ENCODE data around the gene SCAF1. TPM values are rescaled to one million over a fixed set of nuclear protein-coding genes. Genes with fewer than 3 reads are reported as not detected.

The SCAF1 gene
- total RNA-seq (2014; rRNA removed; shearing (Covaris generic)): 32.9 and 37.0 TPM in 2 replicates

GRCh38 chr19:49641688-49642491 is at the start of gene SCAF1:
Gene SCAF1 (plus strand): TSS chr19:49642209. CDS start chr19:49645027, 2,818 bp downstream.
- H3K27me3 ChIP-seq (ENCODE audit: control insufficient read depth, insufficient read depth, low read length): no peaks in the 10 kb centered on the region
- DNase-seq: peak; percentile 98
- peak within 1 kb of the TSS; percentile 96 for H3K4me3 ChIP-seq (ENCODE audit: insufficient read depth, low read depth, low read length)
- H3K36me3 ChIP-seq (replicated peaks; ENCODE audit: control insufficient read depth, insufficient read depth, low read length): peaks cover 8% of the 10 kb centered on the region

GRCh38 chr19:49592486-49593232 is 49.4 kb upstream of the SCAF1 start:
- Histone ChIP-seq H3K4me3 (ENCODE audit: insufficient read depth, low read depth, low read length) (peak overlapping the region; percentile 93), H3K36me3 (replicated peaks; ENCODE audit: control insufficient read depth, insufficient read depth, low read length) (peaks cover 10% of the 10 kb centered on the region), H3K27me3 (ENCODE audit: control insufficient read depth, insufficient read depth, low read length) (no peaks in the 10 kb centered on the region)
- DNase-seq: peak; percentile 79

- DNase-seq: peak; percentile 100
These were observed 48.5 kb upstream of the SCAF1 start for GRCh38 chr19:49593233-49594113.

GRCh38 chr19:49594157-49594992 is 47.6 kb upstream of the SCAF1 start:
- DNase-seq: peak; percentile 46
- Histone ChIP-seq H3K4me3 (ENCODE audit: insufficient read depth, low read depth, low read length) (no peak overlapping the region), H3K27me3 (ENCODE audit: control insufficient read depth, insufficient read depth, low read length) (no peaks in the 10 kb centered on the region), H3K36me3 (replicated peaks; ENCODE audit: control insufficient read depth, insufficient read depth, low read length) (peaks cover 19% of the 10 kb centered on the region)

More at GRCh38 chr19:49593233-49594113, 48.5 kb upstream of the SCAF1 start:
- Histone ChIP-seq H3K36me3 (replicated peaks; ENCODE audit: control insufficient read depth, insufficient read depth, low read length) (peaks cover 11% of the 10 kb centered on the region), H3K4me3 (ENCODE audit: insufficient read depth, low read depth, low read length) (peak overlapping the region; percentile 93), H3K27me3 (ENCODE audit: control insufficient read depth, insufficient read depth, low read length) (no peaks in the 10 kb centered on the region)

- Histone ChIP-seq H3K36me3 (replicated peaks; ENCODE audit: control insufficient read depth, insufficient read depth, low read length) (peaks cover 27% of the 10 kb centered on the region), H3K27me3 (ENCODE audit: control insufficient read depth, insufficient read depth, low read length) (no peaks in the 10 kb centered on the region), H3K4me3 (ENCODE audit: insufficient read depth, low read depth, low read length) (no peak overlapping the region)
- DNase-seq: peak; percentile 55
These were observed 46.8 kb upstream of the SCAF1 start for GRCh38 chr19:49594993-49595818.

GRCh38 chr19:49595819-49596404 is 46.1 kb upstream of the SCAF1 start:
- Histone ChIP-seq H3K27me3 (ENCODE audit: control insufficient read depth, insufficient read depth, low read length) (no peaks in the 10 kb centered on the region), H3K4me3 (ENCODE audit: insufficient read depth, low read depth, low read length) (no peak overlapping the region), H3K36me3 (replicated peaks; ENCODE audit: control insufficient read depth, insufficient read depth, low read length) (peaks cover 28% of the 10 kb centered on the region)
- peak; percentile 60 for DNase-seq

GRCh38 chr19:49596407-49596806 is 45.6 kb upstream of the SCAF1 start:
- H3K36me3 ChIP-seq (replicated peaks; ENCODE audit: control insufficient read depth, insufficient read depth, low read length): peaks cover 32% of the 10 kb centered on the region
- no peaks in the 10 kb centered on the region for H3K27me3 ChIP-seq (ENCODE audit: control insufficient read depth, insufficient read depth, low read length)
- no peak for DNase-seq
- no peak overlapping the region for H3K4me3 ChIP-seq (ENCODE audit: insufficient read depth, low read depth, low read length)

GRCh38 chr19:49596954-49597702 is 44.9 kb upstream of the SCAF1 start:
- H3K36me3 ChIP-seq (replicated peaks; ENCODE audit: control insufficient read depth, insufficient read depth, low read length): peaks cover 36% of the 10 kb centered on the region
- peak; percentile 80 for DNase-seq
- no peak overlapping the region for H3K4me3 ChIP-seq (ENCODE audit: insufficient read depth, low read depth, low read length)
- H3K27me3 ChIP-seq (ENCODE audit: control insufficient read depth, insufficient read depth, low read length): no peaks in the 10 kb centered on the region

- Histone ChIP-seq H3K4me3 (ENCODE audit: insufficient read depth, low read depth, low read length) (no peak overlapping the region), H3K36me3 (replicated peaks; ENCODE audit: control insufficient read depth, insufficient read depth, low read length) (peaks cover 37% of the 10 kb centered on the region), H3K27me3 (ENCODE audit: control insufficient read depth, insufficient read depth, low read length) (no peaks in the 10 kb centered on the region)
- peak; percentile 61 for DNase-seq
These were observed 44.4 kb upstream of the SCAF1 start for GRCh38 chr19:49597703-49597974.

GRCh38 chr19:49599378-49600295 is 42.4 kb upstream of the SCAF1 start:
- peak; percentile 45 for DNase-seq
- Histone ChIP-seq H3K36me3 (replicated peaks; ENCODE audit: control insufficient read depth, insufficient read depth, low read length) (peaks cover 38% of the 10 kb centered on the region), H3K4me3 (ENCODE audit: insufficient read depth, low read depth, low read length) (no peak overlapping the region), H3K27me3 (ENCODE audit: control insufficient read depth, insufficient read depth, low read length) (no peaks in the 10 kb centered on the region)

GRCh38 chr19:49601482-49602038 is 40.4 kb upstream of the SCAF1 start:
- H3K36me3 ChIP-seq (replicated peaks; ENCODE audit: control insufficient read depth, insufficient read depth, low read length): peaks cover 41% of the 10 kb centered on the region
- H3K27me3 ChIP-seq (ENCODE audit: control insufficient read depth, insufficient read depth, low read length): no peaks in the 10 kb centered on the region
- DNase-seq: peak; percentile 47
- H3K4me3 ChIP-seq (ENCODE audit: insufficient read depth, low read depth, low read length): no peak overlapping the region

Measured in H7 (cell line).